HG02571 (cell line): ENCODE measurements around the gene IGSF8.

Source experiments
- ATAC-seq: cut with Tn5 transposase; IDR thresholded peaks from one replicate; pipeline ENCODE4 v1.9.1; 2021; ENCODE audit warnings: mild to moderate bottlenecking, moderate library complexity; ENCODE audit not compliant: unreplicated experiment

Gene IGSF8

GRCh38 chr1:160097911-160098851 is at the start of gene IGSF8:
TSS of gene IGSF8 (minus strand) at chr1:160098619. CDS start at chr1:160098472, 147 bp downstream.
- ATAC-seq, result peak; percentile 37

- no peak for ATAC-seq
These were observed 49.7 kb upstream of the IGSF8 start for GRCh38 chr1:160148121-160148520.

GRCh38 chr1:160146107-160146506 is 47.7 kb upstream of the IGSF8 start:
- no peak for ATAC-seq

GRCh38 chr1:160144921-160145320 is 46.5 kb upstream of the IGSF8 start:
- no peak for ATAC-seq

- ATAC-seq, result no peak
These were observed 45.3 kb upstream of the IGSF8 start for GRCh38 chr1:160143695-160144094.

GRCh38 chr1:160139840-160140239 is 41.4 kb upstream of the IGSF8 start:
- ATAC-seq, result no peak

GRCh38 chr1:160137216-160137862 is 38.9 kb upstream of the IGSF8 start:
- ATAC-seq, result no peak

- ATAC-seq, result no peak
These were observed 38.4 kb upstream of the IGSF8 start for GRCh38 chr1:160136926-160137200.

- no peak for ATAC-seq
These were observed 37.9 kb upstream of the IGSF8 start for GRCh38 chr1:160136121-160136925.

- ATAC-seq, result no peak
These were observed 36.6 kb upstream of the IGSF8 start for GRCh38 chr1:160134791-160135572.

GRCh38 chr1:160133990-160134770 is 35.8 kb upstream of the IGSF8 start:
- ATAC-seq, result no peak

- ATAC-seq, result no peak
These were observed 33.6 kb upstream of the IGSF8 start for GRCh38 chr1:160131803-160132565.

- no peak for ATAC-seq
These were observed 32.5 kb upstream of the IGSF8 start for GRCh38 chr1:160130939-160131338.

GRCh38 chr1:160130486-160130885 is 32.1 kb upstream of the IGSF8 start:
- no peak for ATAC-seq

GRCh38 chr1:160129966-160130365 is 31.5 kb upstream of the IGSF8 start:
- no peak for ATAC-seq

- ATAC-seq, result no peak
These were observed 31.1 kb upstream of the IGSF8 start for GRCh38 chr1:160129558-160129957.

GRCh38 chr1:160129046-160129445 is 30.6 kb upstream of the IGSF8 start:
- ATAC-seq, result no peak

GRCh38 chr1:160128636-160129035 is 30.2 kb upstream of the IGSF8 start:
- no peak for ATAC-seq

GRCh38 chr1:160127865-160128523 is 29.6 kb upstream of the IGSF8 start:
- no peak for ATAC-seq
